GM12878 (cell line): Measurements from ENCODE around the gene WNT7A.

Experiments
- BHLHE40 ChIP-seq, 2 experiments: fragments of 450-650 bp in 1 of 2; IDR thresholded peaks; 2 replicates each; pipeline ENCODE4 v1.6.1; 2011 to 2017; ENCODE audit warnings: low read depth in 2 of 2, borderline replicate concordance in 1 of 2, improper control_type of control experiment in 1 of 2, low read length in 1 of 2, mild to moderate bottlenecking in 1 of 2
- REST ChIP-seq: IDR thresholded peaks from 2 replicates; pipeline ENCODE4 v1.6.1; 2012; ENCODE audit warnings: mild to moderate bottlenecking, low read depth, low read length
- SP1 ChIP-seq: IDR thresholded peaks from one replicate; pipeline ENCODE4 v1.6.1; 2011; ENCODE audit warnings: low read depth, low read length
- ZNF274 ChIP-seq: IDR thresholded peaks from one replicate; pipeline ENCODE4 v1.8.0; 2011; ENCODE audit not compliant: insufficient read length, insufficient read depth
- TF ChIP-seq, protein P1 (sequence below), 3 experiments: IDR thresholded peaks in 2 of 3; conservative IDR thresholded peaks in 1 of 3; 2 replicates each; pipeline ENCODE4 v1.5.1; 2011; ENCODE audit warnings: low read depth in 3 of 3, low read length in 3 of 3, mild to moderate bottlenecking in 3 of 3, control low read depth in 2 of 3, moderate library complexity in 2 of 3, inconsistent platforms in 1 of 3, mixed read lengths in 1 of 3; ENCODE audit not compliant: control insufficient read depth in 2 of 3, insufficient read depth in 1 of 3; ENCODE audit errors: extremely low read depth in 1 of 3
- TF ChIP-seq, protein P2 (sequence below): IDR thresholded peaks from 2 replicates; pipeline ENCODE4 v1.6.1; 2011; ENCODE audit warnings: low read depth, mild to moderate bottlenecking, low read length, moderate library complexity, borderline replicate concordance; ENCODE audit errors: extremely low read depth
- TF ChIP-seq, protein P3 (sequence below): IDR thresholded peaks from 2 replicates; pipeline ENCODE4 v1.6.1; 2012; ENCODE audit warnings: low read depth, low read length, improper control_type of control experiment

GRCh38 chr3:13872451-13872850 is 7.4 kb downstream of the WNT7A start:
- TF ChIP-seq, protein P1, sequence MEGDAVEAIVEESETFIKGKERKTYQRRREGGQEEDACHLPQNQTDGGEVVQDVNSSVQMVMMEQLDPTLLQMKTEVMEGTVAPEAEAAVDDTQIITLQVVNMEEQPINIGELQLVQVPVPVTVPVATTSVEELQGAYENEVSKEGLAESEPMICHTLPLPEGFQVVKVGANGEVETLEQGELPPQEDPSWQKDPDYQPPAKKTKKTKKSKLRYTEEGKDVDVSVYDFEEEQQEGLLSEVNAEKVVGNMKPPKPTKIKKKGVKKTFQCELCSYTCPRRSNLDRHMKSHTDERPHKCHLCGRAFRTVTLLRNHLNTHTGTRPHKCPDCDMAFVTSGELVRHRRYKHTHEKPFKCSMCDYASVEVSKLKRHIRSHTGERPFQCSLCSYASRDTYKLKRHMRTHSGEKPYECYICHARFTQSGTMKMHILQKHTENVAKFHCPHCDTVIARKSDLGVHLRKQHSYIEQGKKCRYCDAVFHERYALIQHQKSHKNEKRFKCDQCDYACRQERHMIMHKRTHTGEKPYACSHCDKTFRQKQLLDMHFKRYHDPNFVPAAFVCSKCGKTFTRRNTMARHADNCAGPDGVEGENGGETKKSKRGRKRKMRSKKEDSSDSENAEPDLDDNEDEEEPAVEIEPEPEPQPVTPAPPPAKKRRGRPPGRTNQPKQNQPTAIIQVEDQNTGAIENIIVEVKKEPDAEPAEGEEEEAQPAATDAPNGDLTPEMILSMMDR (IDR thresholded peaks at IDR 0.05 in 2 of 3, conservative IDR thresholded peaks at IDR 0.05 in 1 of 3; ENCODE audit: control insufficient read depth in 2 of 3, extremely low read depth in 1 of 3, insufficient read depth in 1 of 3, low read depth in 3 of 3, low read length in 3 of 3): no peak
- TF ChIP-seq BHLHE40 (IDR thresholded peaks at IDR 0.05; ENCODE audit: borderline replicate concordance in 1 of 2, low read depth in 2 of 2, low read length in 1 of 2) (no peak), ZNF274 (no peak), SP1 (no peak), REST (no peak)
- TF ChIP-seq, protein P2, sequence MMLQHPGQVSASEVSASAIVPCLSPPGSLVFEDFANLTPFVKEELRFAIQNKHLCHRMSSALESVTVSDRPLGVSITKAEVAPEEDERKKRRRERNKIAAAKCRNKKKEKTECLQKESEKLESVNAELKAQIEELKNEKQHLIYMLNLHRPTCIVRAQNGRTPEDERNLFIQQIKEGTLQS: no peak
- TF ChIP-seq, protein P3, sequence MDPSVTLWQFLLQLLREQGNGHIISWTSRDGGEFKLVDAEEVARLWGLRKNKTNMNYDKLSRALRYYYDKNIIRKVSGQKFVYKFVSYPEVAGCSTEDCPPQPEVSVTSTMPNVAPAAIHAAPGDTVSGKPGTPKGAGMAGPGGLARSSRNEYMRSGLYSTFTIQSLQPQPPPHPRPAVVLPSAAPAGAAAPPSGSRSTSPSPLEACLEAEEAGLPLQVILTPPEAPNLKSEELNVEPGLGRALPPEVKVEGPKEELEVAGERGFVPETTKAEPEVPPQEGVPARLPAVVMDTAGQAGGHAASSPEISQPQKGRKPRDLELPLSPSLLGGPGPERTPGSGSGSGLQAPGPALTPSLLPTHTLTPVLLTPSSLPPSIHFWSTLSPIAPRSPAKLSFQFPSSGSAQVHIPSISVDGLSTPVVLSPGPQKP: no peak
